M059J (cell line): ENCODE results near the gene RIT1. TPM values are rescaled to one million over a fixed set of nuclear protein-coding genes. Genes with fewer than 3 reads are reported as not detected.

Experiments
- DNase-seq: peaks from one replicate; pipeline ENCODE4 v3.0.0-alpha.2; 2012; ENCODE audit warnings: low read depth
- total RNA-seq: library from RNA; depleted of rRNA; stranded (reverse); fragments of >200 nt; shearing (Covaris generic); gene quantifications from 2 replicates; pipeline ENCODE4 v1.2.3, GENCODE V29; 2014

RIT1 gene
- total RNA-seq, 1 experiment from 2014 or later, result 64.3 TPM

- peak; percentile 85 for DNase-seq
Measured at GRCh38 chr1:155892796-155893195, 18.4 kb downstream of the RIT1 start.

GRCh38 chr1:155890251-155890650 lies 20.9 kb downstream of the RIT1 start:
- DNase-seq, result no peak

- DNase-seq, result no peak
Measured at GRCh38 chr1:155889566-155889965, 21.6 kb downstream of the RIT1 start.

- no peak for DNase-seq
Measured at GRCh38 chr1:155888481-155888880, 22.7 kb downstream of the RIT1 start.

GRCh38 chr1:155884982-155885381 lies 26.2 kb downstream of the RIT1 start:
- DNase-seq, result no peak

GRCh38 chr1:155884031-155884960 lies 26.9 kb downstream of the RIT1 start:
- no peak for DNase-seq

GRCh38 chr1:155882766-155883165 lies 28.4 kb downstream of the RIT1 start:
- DNase-seq, result no peak

- DNase-seq, result no peak
Measured at GRCh38 chr1:155882235-155882634, 28.9 kb downstream of the RIT1 start.

GRCh38 chr1:155880950-155881349 lies 30.2 kb downstream of the RIT1 start:
- no peak for DNase-seq

GRCh38 chr1:155880251-155880650 lies 30.9 kb downstream of the RIT1 start:
- DNase-seq, result no peak

GRCh38 chr1:155877945-155878344 lies 33.2 kb downstream of the RIT1 start:
- DNase-seq, result no peak

GRCh38 chr1:155873860-155874259 lies 37.3 kb downstream of the RIT1 start:
- peak; percentile 90 for DNase-seq

GRCh38 chr1:155872527-155872926 lies 38.6 kb downstream of the RIT1 start:
- no peak for DNase-seq

GRCh38 chr1:155871390-155871789 lies 39.8 kb downstream of the RIT1 start:
- DNase-seq, result peak; percentile 40

GRCh38 chr1:155867766-155868165 lies 43.4 kb downstream of the RIT1 start:
- DNase-seq, result no peak

- peak; percentile 26 for DNase-seq
Measured at GRCh38 chr1:155864393-155864792, 46.8 kb downstream of the RIT1 start.

- no peak for DNase-seq
Measured at GRCh38 chr1:155861896-155862295, 49.3 kb downstream of the RIT1 start.

GRCh38 chr1:155860970-155861510 lies 50.1 kb downstream of the RIT1 start:
- no peak for DNase-seq

GRCh38 chr1:155859881-155860871 lies 51.0 kb downstream of the RIT1 start:
- DNase-seq, result peak; percentile 76

GRCh38 chr1:155859234-155859829 lies 51.8 kb downstream of the RIT1 start, which contains the start of gene SYT11:
SYT11 (plus strand) TSS chr1:155859567; CDS start chr1:155859762, 195 bp downstream.
- DNase-seq, result peak; percentile 96

GRCh38 chr1:155858800-155859233 lies 52.3 kb downstream of the RIT1 start:
- DNase-seq, result no peak
